ENCODE data around the gene NOSIP.

NOSIP gene

GRCh38 chr19:49573425-49573824, 6.9 kb downstream of the NOSIP start:
- DNase-seq (ENCODE audit: low read depth): no peak
- no peak overlapping the region for H3K4me3 ChIP-seq (ENCODE audit: low read depth, low read length)
- no peak for TF ChIP-seq MAX (IDR thresholded peaks at IDR 0.05; ENCODE audit: low read depth, low read length)
- TF ChIP-seq, protein P1, sequence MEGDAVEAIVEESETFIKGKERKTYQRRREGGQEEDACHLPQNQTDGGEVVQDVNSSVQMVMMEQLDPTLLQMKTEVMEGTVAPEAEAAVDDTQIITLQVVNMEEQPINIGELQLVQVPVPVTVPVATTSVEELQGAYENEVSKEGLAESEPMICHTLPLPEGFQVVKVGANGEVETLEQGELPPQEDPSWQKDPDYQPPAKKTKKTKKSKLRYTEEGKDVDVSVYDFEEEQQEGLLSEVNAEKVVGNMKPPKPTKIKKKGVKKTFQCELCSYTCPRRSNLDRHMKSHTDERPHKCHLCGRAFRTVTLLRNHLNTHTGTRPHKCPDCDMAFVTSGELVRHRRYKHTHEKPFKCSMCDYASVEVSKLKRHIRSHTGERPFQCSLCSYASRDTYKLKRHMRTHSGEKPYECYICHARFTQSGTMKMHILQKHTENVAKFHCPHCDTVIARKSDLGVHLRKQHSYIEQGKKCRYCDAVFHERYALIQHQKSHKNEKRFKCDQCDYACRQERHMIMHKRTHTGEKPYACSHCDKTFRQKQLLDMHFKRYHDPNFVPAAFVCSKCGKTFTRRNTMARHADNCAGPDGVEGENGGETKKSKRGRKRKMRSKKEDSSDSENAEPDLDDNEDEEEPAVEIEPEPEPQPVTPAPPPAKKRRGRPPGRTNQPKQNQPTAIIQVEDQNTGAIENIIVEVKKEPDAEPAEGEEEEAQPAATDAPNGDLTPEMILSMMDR (IDR thresholded peaks at IDR 0.05; ENCODE audit: low read depth, low read length): no peak
- TF ChIP-seq MYC (IDR thresholded peaks at IDR 0.05; ENCODE audit: low read depth, low read length): no peak
- no peak for TF ChIP-seq POLR2A (IDR thresholded peaks at IDR 0.05; ENCODE audit: extremely low read depth, insufficient read length)

DNA sequence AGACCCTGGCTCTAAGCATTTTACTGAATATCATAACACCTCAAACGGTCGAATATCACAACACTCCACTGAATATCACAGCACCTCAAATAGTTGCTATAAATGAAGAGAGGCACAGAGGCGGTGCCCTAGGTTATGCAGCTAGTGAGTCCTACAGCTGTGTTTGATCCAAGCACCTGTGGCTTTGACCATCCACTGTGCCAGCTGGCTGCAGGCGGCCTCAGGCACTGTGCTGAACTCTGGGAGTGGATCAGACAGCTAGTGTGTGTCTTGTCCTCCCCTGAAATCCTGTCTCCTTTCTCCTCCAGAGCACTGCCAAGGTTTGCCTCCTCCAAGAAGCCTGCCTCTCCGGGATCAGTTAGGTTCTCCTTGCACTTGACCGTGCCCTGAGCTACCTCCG, 7.3 kb downstream of the NOSIP start:
- DNase-seq (ENCODE audit: low read depth): no peak
- no peak overlapping the region for H3K4me3 ChIP-seq (ENCODE audit: low read depth, low read length)
- no peak for TF ChIP-seq POLR2A (IDR thresholded peaks at IDR 0.05; ENCODE audit: extremely low read depth, insufficient read length)
- no peak for TF ChIP-seq MAX (IDR thresholded peaks at IDR 0.05; ENCODE audit: low read depth, low read length)
- no peak for TF ChIP-seq MYC (IDR thresholded peaks at IDR 0.05; ENCODE audit: low read depth, low read length)
- TF ChIP-seq, protein P1 (IDR thresholded peaks at IDR 0.05; ENCODE audit: low read depth, low read length): no peak

GRCh38 chr19:49570997-49571676, 9.2 kb downstream of the NOSIP start:
- DNase-seq (ENCODE audit: low read depth): peak; percentile 46
- no peak overlapping the region for H3K4me3 ChIP-seq (ENCODE audit: low read depth, low read length)

DNA sequence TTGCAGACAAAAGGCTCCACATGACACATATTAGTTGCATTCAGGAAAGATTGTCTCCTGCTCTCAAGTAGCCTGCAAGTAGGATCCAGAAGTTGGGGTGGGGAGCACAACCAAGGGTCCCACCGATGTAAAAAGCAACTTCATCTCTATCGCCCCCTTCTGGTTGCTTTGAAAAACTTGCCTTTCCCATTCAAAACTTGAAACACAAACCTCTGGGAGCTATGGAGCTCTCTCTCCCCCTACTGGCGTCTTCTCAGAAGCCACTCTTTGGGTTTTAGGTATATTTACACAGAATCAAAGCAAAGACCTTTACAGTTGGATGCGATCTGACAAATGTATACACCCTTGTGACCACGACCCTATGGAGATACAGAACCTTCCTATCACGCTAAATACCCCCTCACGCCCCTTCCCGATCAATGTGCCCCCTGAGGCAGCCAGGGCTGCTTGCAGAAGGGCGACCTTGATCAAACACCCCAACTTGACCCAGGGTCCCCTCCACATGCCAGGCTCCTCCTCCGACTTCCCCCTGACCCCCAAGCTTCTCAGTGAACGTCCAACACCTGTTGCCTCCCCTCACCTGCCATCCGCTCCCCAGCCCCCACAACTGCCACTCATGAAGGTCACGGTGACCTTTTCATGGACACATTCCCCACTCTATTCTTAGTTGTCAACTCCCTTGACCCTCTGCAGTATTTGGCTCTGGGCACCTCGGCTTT, 10.1 kb downstream of the NOSIP start:
- DNase-seq (ENCODE audit: low read depth): peak; percentile 88
- H3K4me3 ChIP-seq (ENCODE audit: low read depth, low read length): no peak overlapping the region
- TF ChIP-seq, protein P1 (IDR thresholded peaks at IDR 0.05; ENCODE audit: low read depth, low read length): peak; percentile 98
- no peak for TF ChIP-seq MAX (IDR thresholded peaks at IDR 0.05; ENCODE audit: low read depth, low read length)
- no peak for TF ChIP-seq POLR2A (IDR thresholded peaks at IDR 0.05; ENCODE audit: extremely low read depth, insufficient read length)
- TF ChIP-seq MYC (IDR thresholded peaks at IDR 0.05; ENCODE audit: low read depth, low read length): peak; percentile 40; the same call in 1 of the 2 replicates

More at GRCh38 chr19:49570997-49571676, 9.2 kb downstream of the NOSIP start:
- TF ChIP-seq POLR2A (IDR thresholded peaks at IDR 0.05; ENCODE audit: extremely low read depth, insufficient read length) (no peak), MYC (IDR thresholded peaks at IDR 0.05; ENCODE audit: low read depth, low read length) (no peak), MAX (IDR thresholded peaks at IDR 0.05; ENCODE audit: low read depth, low read length) (no peak)
- TF ChIP-seq, protein P1 (IDR thresholded peaks at IDR 0.05; ENCODE audit: low read depth, low read length): no peak

- TF ChIP-seq MAX (IDR thresholded peaks at IDR 0.05; ENCODE audit: low read depth, low read length) (no peak), MYC (IDR thresholded peaks at IDR 0.05; ENCODE audit: low read depth, low read length) (no peak), POLR2A (IDR thresholded peaks at IDR 0.05; ENCODE audit: extremely low read depth, insufficient read length) (no peak)
- TF ChIP-seq, protein P1 (IDR thresholded peaks at IDR 0.05; ENCODE audit: low read depth, low read length): no peak
- H3K4me3 ChIP-seq (ENCODE audit: low read depth, low read length): no peak overlapping the region
- peak; percentile 70 for DNase-seq (ENCODE audit: low read depth)
Observed at GRCh38 chr19:49567861-49568441, 12.4 kb downstream of the NOSIP start.
